Gastroesophageal sphincter (tissue), 4 donors: ENCODE measurements around the gene HOXA6. TPM values are rescaled to one million over a fixed set of nuclear protein-coding genes. Genes with fewer than 3 reads are reported as not detected.
A peak's percentile ranks its signal among the peaks of the same experiment; 100 is the strongest.

ENCODE experiments used
- ATAC-seq: fragments of 150-250 bp; one replicate; pipeline ENCODE4 v1.9.1; 2016; ENCODE audit warnings: mild to moderate bottlenecking, moderate library complexity
- H3K27ac ChIP-seq, 4 donors: fragments of 200-600 bp; sonication (generic) in 3 of 4; 1 replicate in 3 of 4; 2 replicates in 1 of 4; pipeline ENCODE4 v1.5.1; 2016 to 2019
- H3K27me3 ChIP-seq: fragments of 200-600 bp; sonication (generic); one replicate; pipeline ENCODE4 v1.5.1; 2019
- H3K36me3 ChIP-seq, 2 donors: fragments of 200-600 bp; sonication (generic); one replicate each; pipeline ENCODE4 v1.5.1; 2019; ENCODE audit warnings: control low read depth in 1 of 2
- H3K4me1 ChIP-seq, 3 donors: fragments of 200-600 bp; sonication (generic); 1 replicate in 2 of 3; 2 replicates in 1 of 3; pipeline ENCODE4 v1.5.1; 2016 to 2019; ENCODE audit warnings: control low read depth in 2 of 3
- H3K4me3 ChIP-seq, 2 donors: fragments of 200-600 bp; sonication (generic); one replicate each; pipeline ENCODE4 v1.5.1; 2019; ENCODE audit warnings: mild to moderate bottlenecking in 1 of 2, moderate library complexity in 1 of 2
- H3K9me3 ChIP-seq, 3 donors: fragments of 200-600 bp; sonication (generic); one replicate each; pipeline ENCODE4 v1.5.1; 2017 to 2019; ENCODE audit warnings: control low read depth in 2 of 3
- EP300 ChIP-seq: sonication (generic); formaldehyde crosslinking; IDR thresholded peaks from one replicate; pipeline ENCODE4 v1.6.1; 2017; ENCODE audit warnings: antibody characterized with exemption, mild to moderate bottlenecking
- POLR2A ChIP-seq, 2 donors: fragments of 450-650 bp; IDR thresholded peaks; one replicate each; pipeline ENCODE4 v1.6.1; 2017; ENCODE audit warnings: antibody characterized with exemption in 2 of 2, mild to moderate bottlenecking in 2 of 2, moderate library complexity in 1 of 2
- POLR2AphosphoS5 ChIP-seq: sonication (generic); formaldehyde crosslinking; IDR thresholded peaks from one replicate; pipeline ENCODE4 v1.6.1; 2017; ENCODE audit warnings: antibody characterized with exemption
- WGBS, 2 donors: methylation state at CpG; one replicate each; pipeline ENCODE4 v1.1.5; 2018; ENCODE audit warnings: low coverage in 1 of 2; 5-methylcytosine and 5-hydroxymethylcytosine counted together
- total RNA-seq, 4 donors: library from RNA; depleted of rRNA; stranded (reverse); fragments of >200 nt; gene quantifications; one replicate each; pipeline ENCODE4 v1.1.0, GENCODE V29; 2016
- TF ChIP-seq, protein P1 (sequence below), 4 experiments: fragments of 200-600 bp in 2 of 4; fragments of 450-650 bp in 2 of 4; sonication (generic) in 1 of 4; IDR thresholded peaks; one replicate each; pipeline ENCODE4 v1.5.1; 2017 to 2019; ENCODE audit warnings: antibody characterized with exemption in 4 of 4, mild to moderate bottlenecking in 2 of 4, moderate library complexity in 2 of 4

Gene HOXA6
- total RNA-seq, 4 donors from 2014 or later = 0.46 to 12.7 TPM; not detected in 2

DNA sequence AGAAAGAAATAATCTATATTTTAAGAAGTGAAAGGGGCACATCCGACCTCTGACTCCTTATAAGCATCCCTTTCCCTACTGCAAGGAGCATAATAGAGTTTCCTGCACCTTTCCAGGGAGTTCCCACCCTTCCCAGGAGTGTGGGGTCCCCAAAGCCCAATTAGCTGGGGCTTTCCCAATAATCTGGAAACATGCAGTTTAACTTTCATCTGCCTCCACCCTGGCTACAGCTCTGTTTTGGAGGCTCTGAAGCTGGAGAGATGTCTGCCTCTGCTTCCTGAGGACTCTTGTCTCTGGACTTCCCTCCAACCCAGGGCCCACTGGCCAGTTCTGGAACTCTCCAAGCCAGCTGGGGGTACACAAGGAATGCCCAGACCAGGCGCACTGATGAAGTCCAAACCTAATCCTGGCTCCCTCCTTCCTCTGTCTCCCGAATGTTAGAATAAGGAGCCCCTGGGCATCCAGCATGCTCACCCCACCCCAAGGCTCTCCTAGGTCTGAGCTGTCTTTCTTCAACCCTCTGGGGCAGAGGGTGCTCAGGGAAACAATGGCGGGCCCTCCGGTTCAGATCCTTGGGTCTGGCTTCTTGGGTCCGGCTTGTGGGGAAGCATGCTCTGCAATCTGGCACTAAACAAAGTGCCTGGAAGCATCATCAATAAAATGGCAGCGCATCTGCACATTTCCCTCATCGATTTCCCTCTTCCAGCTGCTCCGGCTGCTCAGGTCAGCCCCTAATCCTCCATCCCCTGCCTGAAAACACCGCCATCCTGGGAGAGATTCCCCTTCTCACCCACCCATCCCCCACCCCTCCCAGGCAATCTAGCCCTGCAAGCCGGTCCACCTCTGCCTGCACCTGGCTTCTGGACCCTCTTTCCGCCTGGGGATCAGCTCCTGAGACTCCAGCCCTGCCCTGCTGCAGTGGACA is 30.4 kb downstream of the HOXA6 start:
- Histone ChIP-seq H3K4me3 (peak overlapping the region; percentile 60 to 79), H3K9me3 (no peaks in the 10 kb centered on the region), H3K4me1 (peaks cover 0 to 45% (median 16%) of the 10 kb centered on the region in 3 donors), H3K27ac (peak overlapping the region; percentile 90 to 99 (median 98)), H3K27me3 (no peaks in the 10 kb centered on the region), H3K36me3 (no peaks in the 10 kb centered on the region)
- TF ChIP-seq EP300 (no peak), POLR2A (IDR thresholded peaks at IDR 0.05) (no peak)
- no peak for ATAC-seq
- 2 to 9% methylated on average over 5 to 8 of the region's 12 CpGs for WGBS, 2 donors

DNA sequence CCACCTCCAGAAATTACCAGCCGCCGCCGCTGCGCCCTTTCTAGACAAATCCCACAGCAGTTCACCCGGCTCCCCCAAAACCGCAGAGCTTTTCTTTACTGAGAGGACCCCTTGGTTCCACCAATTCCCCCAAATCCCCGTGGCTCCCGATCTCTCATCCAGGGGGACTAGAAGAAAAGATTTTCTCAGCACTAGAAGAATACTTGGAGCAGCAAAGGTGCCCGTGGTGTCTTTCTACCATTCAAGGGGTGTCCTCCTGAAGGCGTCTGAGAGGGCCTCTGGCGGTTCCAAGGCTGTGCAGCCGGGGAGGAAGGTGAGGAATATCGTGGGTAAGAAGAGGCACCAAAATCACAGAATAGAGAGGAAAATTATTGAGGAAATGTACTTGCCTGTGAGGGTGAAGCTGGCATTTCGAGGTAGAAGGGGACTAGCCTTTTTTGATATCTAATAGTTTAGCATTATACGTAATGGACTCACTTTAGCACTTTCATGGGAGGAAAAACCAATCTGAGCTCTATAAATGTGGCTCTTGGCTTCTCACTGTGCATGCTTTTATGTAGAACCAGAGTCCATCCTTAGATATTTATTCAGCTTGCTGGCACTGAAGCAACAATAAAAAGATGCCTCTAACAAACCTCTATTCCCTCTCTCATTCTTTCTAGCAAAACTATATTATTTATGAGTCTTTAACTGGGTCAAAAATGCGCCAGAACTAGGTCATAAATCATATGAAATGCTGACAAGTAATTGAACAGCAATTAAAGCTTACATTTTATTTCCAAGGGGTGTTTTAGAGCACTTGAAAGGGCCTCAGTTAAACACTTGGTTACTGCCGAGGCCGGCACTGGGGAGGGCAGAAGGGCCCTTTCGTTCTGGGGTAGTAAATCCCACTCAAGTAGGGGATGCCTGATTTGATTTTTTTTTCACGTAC is 31.3 kb downstream of the HOXA6 start:
- H3K27me3 ChIP-seq = no peaks in the 10 kb centered on the region
- no peaks in the 10 kb centered on the region for H3K9me3 ChIP-seq
- TF ChIP-seq EP300 (no peak), POLR2AphosphoS5 (no peak)
- TF ChIP-seq, protein P1, sequence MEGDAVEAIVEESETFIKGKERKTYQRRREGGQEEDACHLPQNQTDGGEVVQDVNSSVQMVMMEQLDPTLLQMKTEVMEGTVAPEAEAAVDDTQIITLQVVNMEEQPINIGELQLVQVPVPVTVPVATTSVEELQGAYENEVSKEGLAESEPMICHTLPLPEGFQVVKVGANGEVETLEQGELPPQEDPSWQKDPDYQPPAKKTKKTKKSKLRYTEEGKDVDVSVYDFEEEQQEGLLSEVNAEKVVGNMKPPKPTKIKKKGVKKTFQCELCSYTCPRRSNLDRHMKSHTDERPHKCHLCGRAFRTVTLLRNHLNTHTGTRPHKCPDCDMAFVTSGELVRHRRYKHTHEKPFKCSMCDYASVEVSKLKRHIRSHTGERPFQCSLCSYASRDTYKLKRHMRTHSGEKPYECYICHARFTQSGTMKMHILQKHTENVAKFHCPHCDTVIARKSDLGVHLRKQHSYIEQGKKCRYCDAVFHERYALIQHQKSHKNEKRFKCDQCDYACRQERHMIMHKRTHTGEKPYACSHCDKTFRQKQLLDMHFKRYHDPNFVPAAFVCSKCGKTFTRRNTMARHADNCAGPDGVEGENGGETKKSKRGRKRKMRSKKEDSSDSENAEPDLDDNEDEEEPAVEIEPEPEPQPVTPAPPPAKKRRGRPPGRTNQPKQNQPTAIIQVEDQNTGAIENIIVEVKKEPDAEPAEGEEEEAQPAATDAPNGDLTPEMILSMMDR (IDR thresholded peaks at IDR 0.05) = peak in 1 of 4 experiments; percentile 16
- no peak for ATAC-seq
- no peaks in the 10 kb centered on the region for H3K36me3 ChIP-seq
- peaks cover 0 to 52% (median 20%) of the 10 kb centered on the region in 3 donors for H3K4me1 ChIP-seq
- H3K27ac ChIP-seq = peak overlapping the region; percentile 90 to 99 (median 98)
- WGBS, 2 donors = 6 to 20% methylated on average over 12 to 15 of the region's 20 CpGs
- peak overlapping the region; percentile 60 to 79 for H3K4me3 ChIP-seq

DNA sequence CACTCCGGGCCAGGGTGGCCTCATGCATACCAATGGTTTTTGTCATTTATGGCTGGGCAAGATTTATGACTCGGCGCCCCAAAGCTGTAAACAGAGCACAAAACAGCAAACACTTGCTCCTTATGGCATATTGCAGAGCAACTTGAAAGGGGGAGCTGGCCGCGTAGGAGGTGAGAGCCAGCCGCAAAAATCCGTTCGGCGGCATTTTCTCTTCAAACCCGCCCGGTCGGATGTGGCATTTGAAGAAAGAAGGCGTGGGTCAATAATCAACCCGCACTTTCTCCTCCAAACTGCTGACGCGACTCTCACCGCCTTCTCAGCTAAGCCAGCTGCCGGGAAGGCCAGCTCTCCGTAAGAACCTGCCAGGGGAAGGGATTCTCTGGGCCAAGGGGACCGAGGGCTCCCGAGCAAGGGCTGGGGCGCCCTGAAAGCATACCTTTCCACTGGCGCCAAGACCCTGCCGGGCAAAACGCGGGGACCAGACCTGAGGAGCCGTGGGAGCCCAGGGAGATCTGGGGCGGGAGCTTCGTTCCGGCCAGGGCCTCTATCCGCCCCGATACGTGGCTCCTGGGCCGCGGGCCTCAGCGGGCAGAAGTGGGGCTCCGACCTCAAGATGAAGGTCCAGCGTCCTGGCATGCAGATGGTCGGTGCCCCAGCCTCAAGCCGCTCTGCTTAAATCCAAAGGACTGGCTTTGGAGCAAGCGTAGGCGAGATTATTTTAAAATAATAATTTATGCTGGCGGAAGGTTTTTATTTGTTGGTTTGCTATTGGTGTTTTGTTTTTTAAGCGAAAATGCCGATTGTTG is 32.1 kb downstream of the HOXA6 start:
- H3K4me1 ChIP-seq = peaks cover 0 to 52% (median 23%) of the 10 kb centered on the region in 3 donors
- H3K4me3 ChIP-seq = peak overlapping the region; percentile 60 to 79
- ATAC-seq = no peak

DNA sequence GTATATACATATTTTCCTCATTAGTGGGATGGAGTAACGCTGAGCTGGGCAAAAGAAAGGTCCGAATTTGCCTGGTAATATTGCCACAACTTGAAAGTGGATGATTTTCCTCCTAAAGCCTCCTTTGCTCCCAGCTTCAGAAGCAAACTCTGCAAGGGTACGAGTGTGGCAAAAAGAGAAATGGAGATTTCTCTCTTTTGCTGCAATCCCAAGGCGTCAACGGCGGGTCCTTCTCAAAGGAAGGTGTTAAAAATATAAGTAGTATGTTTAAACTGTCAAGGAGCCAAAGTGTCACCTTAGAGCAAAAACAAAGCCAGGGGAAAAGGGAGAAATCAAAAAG is 32.7 kb downstream of the HOXA6 start:
- no peaks in the 10 kb centered on the region for H3K9me3 ChIP-seq
- H3K4me1 ChIP-seq = peaks cover 0 to 52% (median 24%) of the 10 kb centered on the region in 3 donors
- H3K36me3 ChIP-seq = no peaks in the 10 kb centered on the region
- peak overlapping the region; percentile 90 to 99 (median 98) for H3K27ac ChIP-seq
- WGBS, 2 donors = 3 to 21% methylated on average over 5 to 6 of the region's 6 CpGs
- no peak for ATAC-seq
- peak overlapping the region; percentile 60 to 79 for H3K4me3 ChIP-seq
- TF ChIP-seq EP300 (no peak), POLR2AphosphoS5 (no peak), POLR2A (IDR thresholded peaks at IDR 0.05) (no peak)
- TF ChIP-seq, protein P1 (IDR thresholded peaks at IDR 0.05) = no peak
- no peaks in the 10 kb centered on the region for H3K27me3 ChIP-seq

More for the DNA sequence above, 32.1 kb downstream of the HOXA6 start:
- Histone ChIP-seq H3K27me3 (no peaks in the 10 kb centered on the region), H3K9me3 (no peaks in the 10 kb centered on the region), H3K27ac (peak overlapping the region; percentile 90 to 99 (median 98)), H3K36me3 (no peaks in the 10 kb centered on the region)
- TF ChIP-seq EP300 (no peak), POLR2AphosphoS5 (peak; percentile 89), POLR2A (IDR thresholded peaks at IDR 0.05) (peak; percentile 43 to 48)
- TF ChIP-seq, protein P1 (IDR thresholded peaks at IDR 0.05) = no peak
- 12 to 21% methylated on average over 10 to 18 of the region's 45 CpGs for WGBS, 2 donors
